Activated naive CD4-positive, alpha-beta T cell treated with anti-CD3 and anti-CD28 coated beads, Interleukin-2, amount 50 U/mL, for 16 hours (primary cell): Measurements from ENCODE around the gene RHBDL2.
"Not testable (repeated sequence)": the region's sequence is repeated elsewhere in the genome, so short reads cannot be mapped to it uniquely, and the experiment has no call there.

Source experiments
- DNase-seq: peaks from one replicate; pipeline ENCODE4 v3.0.0-alpha.2; 2020

RHBDL2 gene

GRCh38 chr1:38929476-38929875, 12.2 kb downstream of the RHBDL2 start:
- DNase-seq, result no peak

- no peak for DNase-seq
Observed at GRCh38 chr1:38929054-38929453, 12.6 kb downstream of the RHBDL2 start.

- DNase-seq, result no peak
Observed at GRCh38 chr1:38926091-38926490, 15.5 kb downstream of the RHBDL2 start.

GRCh38 chr1:38925391-38925790, 16.2 kb downstream of the RHBDL2 start:
- no peak for DNase-seq

GRCh38 chr1:38923607-38924006, 18.0 kb downstream of the RHBDL2 start:
- no peak for DNase-seq

- no peak for DNase-seq
Observed at GRCh38 chr1:38919130-38919529, 22.5 kb downstream of the RHBDL2 start.

GRCh38 chr1:38918568-38918967, 23.1 kb downstream of the RHBDL2 start:
- DNase-seq, result no peak

- no peak for DNase-seq
Observed at GRCh38 chr1:38917772-38918171, 23.9 kb downstream of the RHBDL2 start.

GRCh38 chr1:38917337-38917736, 24.3 kb downstream of the RHBDL2 start:
- DNase-seq, result no peak

- DNase-seq, result no peak
Observed at GRCh38 chr1:38915352-38915948, 26.2 kb downstream of the RHBDL2 start.

- not testable (repeated sequence) for DNase-seq
Observed at GRCh38 chr1:38914908-38915307, 26.7 kb downstream of the RHBDL2 start.

- no peak for DNase-seq
Observed at GRCh38 chr1:38908821-38909220, 32.8 kb downstream of the RHBDL2 start.

- no peak for DNase-seq
Observed at GRCh38 chr1:38905985-38906384, 35.6 kb downstream of the RHBDL2 start.

GRCh38 chr1:38899560-38899959, 42.1 kb downstream of the RHBDL2 start:
- no peak for DNase-seq

GRCh38 chr1:38898653-38899230, 42.9 kb downstream of the RHBDL2 start:
- DNase-seq, result no peak

GRCh38 chr1:38896169-38896568, 45.5 kb downstream of the RHBDL2 start:
- DNase-seq, result no peak

- DNase-seq, result no peak
Observed at GRCh38 chr1:38892976-38893375, 48.7 kb downstream of the RHBDL2 start.

GRCh38 chr1:38891753-38892152, 49.9 kb downstream of the RHBDL2 start:
- DNase-seq, result no peak

- DNase-seq, result no peak
Observed at GRCh38 chr1:38889589-38889988, 52.0 kb downstream of the RHBDL2 start.

- no peak for DNase-seq
Observed at GRCh38 chr1:38888423-38889333, 53.0 kb downstream of the RHBDL2 start.

- no peak for DNase-seq
Observed at GRCh38 chr1:38885092-38885491, 56.5 kb downstream of the RHBDL2 start.

- DNase-seq, result no peak
Observed at GRCh38 chr1:38881487-38881886, 60.1 kb downstream of the RHBDL2 start, which contains the start of gene GJA9. TSS of gene GJA9 (minus strand) at chr1:38881587. CDS start at chr1:38876098, 5,489 bp downstream.

- DNase-seq, result no peak
Observed at GRCh38 chr1:38875811-38876210, 65.8 kb downstream of the RHBDL2 start.
